ENCODE results near the gene FAM107B.

The FAM107B gene

GRCh38 chr10:14527134-14527844, 247.4 kb downstream of the FAM107B start:
- DNase-seq = no peak

GRCh38 chr10:14526326-14526725, 248.4 kb downstream of the FAM107B start:
- no peak for DNase-seq

GRCh38 chr10:14524691-14525324, 249.9 kb downstream of the FAM107B start:
- no peak for DNase-seq

GRCh38 chr10:14523286-14523685, 251.4 kb downstream of the FAM107B start:
- no peak for DNase-seq

- no peak for DNase-seq
Measured at GRCh38 chr10:14519785-14520184, 254.9 kb downstream of the FAM107B start.

- no peak for DNase-seq
Measured at GRCh38 chr10:14518149-14518548, 256.5 kb downstream of the FAM107B start.

GRCh38 chr10:14513123-14513522, 261.6 kb downstream of the FAM107B start:
- no peak for DNase-seq

GRCh38 chr10:14510346-14510745, 264.4 kb downstream of the FAM107B start:
- DNase-seq = no peak

- DNase-seq = no peak
Measured at GRCh38 chr10:14508725-14509124, 266.0 kb downstream of the FAM107B start.

GRCh38 chr10:14507781-14508180, 266.9 kb downstream of the FAM107B start:
- no peak for DNase-seq

GRCh38 chr10:14507176-14507575, 267.5 kb downstream of the FAM107B start:
- peak; percentile 27 to 37 for DNase-seq

- no peak for DNase-seq
Measured at GRCh38 chr10:14502431-14502830, 272.3 kb downstream of the FAM107B start.

GRCh38 chr10:14500172-14500765, 274.4 kb downstream of the FAM107B start:
- no peak for DNase-seq

GRCh38 chr10:14499601-14499904, 275.1 kb downstream of the FAM107B start:
- DNase-seq = no peak

- DNase-seq = no peak
Measured at GRCh38 chr10:14498326-14498725, 276.4 kb downstream of the FAM107B start.

- DNase-seq = no peak
Measured at GRCh38 chr10:14491811-14492210, 282.9 kb downstream of the FAM107B start.

GRCh38 chr10:14489522-14490177, 285.0 kb downstream of the FAM107B start:
- DNase-seq = no peak

- DNase-seq = no peak
Measured at GRCh38 chr10:14487488-14487883, 287.2 kb downstream of the FAM107B start.

- no peak for DNase-seq
Measured at GRCh38 chr10:14486777-14487487, 287.8 kb downstream of the FAM107B start.

- no peak for DNase-seq
Measured at GRCh38 chr10:14485986-14486385, 288.7 kb downstream of the FAM107B start.

- no peak for DNase-seq
Measured at GRCh38 chr10:14483417-14483816, 291.3 kb downstream of the FAM107B start.

GRCh38 chr10:14481752-14482151, 292.9 kb downstream of the FAM107B start:
- no peak for DNase-seq

- no peak for DNase-seq
Measured at GRCh38 chr10:14481014-14481413, 293.7 kb downstream of the FAM107B start.

Measured in activated T-cell treated with anti-CD3 and anti-CD28 coated beads, Interleukin-2, amount 50 U/mL, for 48 hours (primary cell).